Activated T-cell treated with anti-CD3 and anti-CD28 coated beads, Interleukin-2, amount 50 U/mL, for 48 hours (primary cell): Measurements from ENCODE around the gene CCDC191.

Experiments used
- DNase-seq, 2 experiments: peaks; one replicate each; pipeline ENCODE4 v3.0.0-alpha.2; 2020

The CCDC191 gene

GRCh38 chr3:114058646-114059045 lies 2.3 kb upstream of the CCDC191 start:
- no peak for DNase-seq

GRCh38 chr3:114057011-114057347 lies 653 bp upstream of the CCDC191 start:
- DNase-seq: no peak

GRCh38 chr3:114052216-114052615 lies 4.1 kb downstream of the CCDC191 start:
- no peak for DNase-seq

GRCh38 chr3:114043205-114043604 lies 13.1 kb downstream of the CCDC191 start:
- DNase-seq: no peak

GRCh38 chr3:114035896-114036295 lies 20.4 kb downstream of the CCDC191 start:
- no peak for DNase-seq

- no peak for DNase-seq
Observed at GRCh38 chr3:114034787-114035545, 21.4 kb downstream of the CCDC191 start.

- no peak for DNase-seq
Observed at GRCh38 chr3:114034211-114034610, 22.1 kb downstream of the CCDC191 start.

- no peak for DNase-seq
Observed at GRCh38 chr3:114033721-114034120, 22.6 kb downstream of the CCDC191 start.

GRCh38 chr3:114026331-114026730 lies 30.0 kb downstream of the CCDC191 start:
- no peak for DNase-seq

GRCh38 chr3:114025451-114025850 lies 30.9 kb downstream of the CCDC191 start:
- no peak for DNase-seq

GRCh38 chr3:114022145-114022802 lies 34.1 kb downstream of the CCDC191 start:
- no peak for DNase-seq

- DNase-seq: no peak
Observed at GRCh38 chr3:114020907-114021306, 35.4 kb downstream of the CCDC191 start.

GRCh38 chr3:114019486-114019885 lies 36.8 kb downstream of the CCDC191 start:
- DNase-seq: no peak

GRCh38 chr3:114014211-114014610 lies 42.1 kb downstream of the CCDC191 start:
- DNase-seq: no peak

GRCh38 chr3:114011059-114011797 lies 45.1 kb downstream of the CCDC191 start:
- no peak for DNase-seq

- no peak for DNase-seq
Observed at GRCh38 chr3:114005481-114005880, 50.8 kb downstream of the CCDC191 start.

GRCh38 chr3:113985541-113985940 lies 70.8 kb downstream of the CCDC191 start:
- no peak for DNase-seq

- DNase-seq: no peak
Observed at GRCh38 chr3:113983544-113983943, 72.8 kb downstream of the CCDC191 start.

- DNase-seq: no peak
Observed at GRCh38 chr3:113981803-113982202, 74.5 kb downstream of the CCDC191 start.

GRCh38 chr3:113979916-113980315 lies 76.4 kb downstream of the CCDC191 start:
- no peak for DNase-seq

- DNase-seq: no peak
Observed at GRCh38 chr3:113977822-113978221, 78.5 kb downstream of the CCDC191 start.

- no peak for DNase-seq
Observed at GRCh38 chr3:113968986-113969385, 87.3 kb downstream of the CCDC191 start.

- no peak for DNase-seq
Observed at GRCh38 chr3:113966172-113966571, 90.2 kb downstream of the CCDC191 start.

GRCh38 chr3:113963879-113964278 lies 92.4 kb downstream of the CCDC191 start:
- no peak for DNase-seq
